Endothelial cell of hepatic sinusoid (primary cell): ENCODE measurements around the gene CAD.
"Not testable (repeated sequence)": the region's sequence is repeated elsewhere in the genome, so short reads cannot be mapped to it uniquely, and the experiment has no call there.

ENCODE experiments used
- in situ Hi-C: cut with HindIII; loops from 2 replicates; pipeline ENCODE4 v1.10.0; 2017; ENCODE audit warnings: low sequenced_read_pairs

The CAD gene

DNA sequence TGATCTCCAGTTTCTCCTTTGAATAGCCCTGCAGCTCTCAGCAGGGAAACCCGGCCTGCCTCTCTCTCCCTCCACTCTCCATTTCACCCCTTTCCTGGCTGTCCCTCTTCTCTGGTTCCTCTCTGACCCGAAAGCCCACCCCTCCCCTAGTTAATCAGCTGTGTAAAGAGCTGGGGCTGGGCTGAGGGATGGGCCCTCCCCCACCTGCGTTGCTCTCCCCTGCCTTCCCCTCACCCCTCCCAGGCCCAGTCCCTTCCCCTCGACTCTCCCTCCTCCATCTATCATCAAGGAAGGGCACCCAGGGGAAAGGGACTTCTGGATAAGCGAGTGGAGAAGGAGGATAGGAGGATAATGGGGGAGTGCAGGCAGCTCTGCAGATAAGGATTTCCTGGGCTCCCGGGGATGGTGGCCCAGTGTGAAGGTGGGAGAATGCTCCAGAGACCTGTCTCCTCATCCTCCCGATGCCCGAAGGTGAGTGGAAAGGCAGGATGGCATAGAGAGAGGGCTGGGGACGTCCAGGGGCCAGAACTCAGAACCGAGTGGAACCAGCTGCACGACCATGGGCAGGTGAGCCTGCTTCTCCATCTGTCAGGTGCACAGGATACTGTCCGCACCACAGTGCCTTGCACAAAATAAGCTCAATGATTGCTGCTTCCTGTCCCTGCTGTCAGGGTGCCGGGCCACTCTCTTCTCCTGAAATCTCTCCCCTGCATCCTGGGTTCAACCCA, 33.6 kb downstream of the CAD start:
- in situ Hi-C loops = no loop called here

DNA sequence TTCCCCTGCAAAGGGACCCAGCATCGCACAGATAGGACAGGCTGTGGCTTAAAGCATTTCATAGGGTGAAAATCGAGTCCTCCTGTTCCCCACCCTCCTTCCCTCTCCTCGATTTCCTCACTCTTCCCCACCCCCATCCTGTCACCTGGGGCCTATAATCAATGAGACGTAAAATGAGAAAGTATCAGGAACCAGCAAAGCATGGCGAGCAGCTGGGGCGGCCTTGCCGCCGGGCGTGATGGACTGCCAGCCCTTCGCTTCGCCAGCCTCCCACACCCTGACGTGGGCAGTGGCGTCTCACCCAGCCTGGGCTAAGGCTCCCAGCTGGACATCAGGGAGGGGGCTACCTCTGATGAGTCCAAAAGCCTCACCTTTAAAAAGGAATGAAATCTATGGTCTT, 34.6 kb downstream of the CAD start:
- in situ Hi-C loops = no loop called here

DNA sequence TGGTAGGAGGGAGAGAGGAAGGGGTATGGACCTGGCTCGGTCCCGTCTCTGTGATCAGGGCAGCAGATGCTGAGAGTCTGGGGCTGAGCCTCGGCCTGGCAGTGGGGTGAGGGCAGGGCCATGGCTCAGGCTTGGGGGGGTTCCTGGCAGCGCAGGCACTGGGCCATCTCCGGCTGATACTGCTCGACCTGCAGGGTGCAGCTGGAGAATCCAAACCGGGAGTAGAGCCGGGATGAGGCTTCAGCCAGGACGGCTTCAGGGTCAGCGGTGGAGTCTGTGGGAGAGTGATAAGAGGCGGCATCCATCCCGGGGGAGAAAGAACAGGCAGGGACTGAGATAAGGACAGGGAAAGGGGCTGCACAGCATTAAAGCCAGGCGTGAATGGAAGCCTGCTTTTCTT, 38.0 kb downstream of the CAD start:
- in situ Hi-C loops = no loop called here

DNA sequence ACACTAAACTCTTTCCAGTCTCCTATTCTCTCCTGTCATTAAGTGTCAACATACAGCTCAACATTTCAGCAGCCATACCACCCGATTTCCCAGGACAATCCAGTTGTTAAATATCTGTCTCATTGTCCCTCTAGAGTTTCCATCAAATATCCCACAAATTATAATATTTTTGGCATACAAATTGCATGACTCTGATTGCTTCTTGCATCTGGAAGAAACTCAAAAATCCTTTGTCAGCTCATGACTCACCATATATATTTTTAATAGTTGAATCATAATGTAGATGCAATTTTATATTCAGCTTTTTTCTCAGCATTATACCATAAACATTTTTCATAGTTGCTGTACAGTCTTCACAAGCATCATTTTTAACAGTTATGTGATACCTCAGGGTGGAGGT, 38.5 kb downstream of the CAD start:
- in situ Hi-C loops = no loop called here

DNA sequence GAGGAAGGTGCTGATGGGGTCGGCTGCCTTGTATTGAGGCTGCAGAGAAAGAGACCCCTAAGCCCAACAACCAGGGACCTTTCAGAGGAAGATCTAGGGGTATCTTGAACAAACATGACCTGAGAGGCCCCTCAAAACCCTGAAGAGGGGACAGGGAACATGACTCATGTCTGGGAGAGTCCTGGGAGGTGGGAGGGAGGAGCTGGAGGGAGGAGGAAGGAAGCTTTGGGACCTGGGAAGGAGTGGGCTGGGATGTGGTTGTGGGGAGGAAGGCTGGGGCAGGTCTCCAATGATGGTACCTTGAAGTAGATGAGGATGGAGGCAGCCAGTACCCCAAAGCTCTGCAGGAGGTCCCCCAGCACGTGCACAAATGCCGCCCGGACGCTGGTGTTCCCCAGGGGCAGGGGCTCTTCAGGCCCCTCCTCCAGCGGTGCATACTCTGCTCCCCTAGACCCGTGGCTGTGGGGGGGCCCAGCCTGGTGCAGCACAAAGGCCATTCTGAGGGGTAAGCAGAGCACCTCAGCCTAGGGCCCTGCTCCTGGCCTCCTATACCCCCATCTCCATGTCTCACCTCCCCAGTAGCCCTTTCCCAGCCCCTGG, 39.8 kb downstream of the CAD start:
- in situ Hi-C loops = no loop called here

DNA sequence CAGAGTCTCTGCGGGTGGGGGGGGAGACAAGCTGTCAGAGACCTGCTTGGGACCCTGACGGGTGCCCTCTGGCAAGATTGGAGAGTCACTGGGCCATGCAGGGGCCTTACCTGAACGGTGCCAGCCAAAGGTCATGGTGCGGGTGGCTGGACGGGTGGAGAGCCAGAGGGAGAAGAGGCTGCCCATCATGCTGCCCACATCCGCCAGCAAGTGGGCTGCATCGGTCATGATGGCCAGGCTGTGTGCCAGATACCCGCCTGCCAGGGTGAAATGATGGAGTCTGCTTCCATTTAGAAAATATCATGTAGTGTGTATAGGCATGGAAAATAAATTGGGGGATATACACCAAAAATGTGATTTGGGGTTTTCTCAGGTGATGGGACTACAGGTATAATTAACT, 40.9 kb downstream of the CAD start:
- in situ Hi-C loops = no loop called here

DNA sequence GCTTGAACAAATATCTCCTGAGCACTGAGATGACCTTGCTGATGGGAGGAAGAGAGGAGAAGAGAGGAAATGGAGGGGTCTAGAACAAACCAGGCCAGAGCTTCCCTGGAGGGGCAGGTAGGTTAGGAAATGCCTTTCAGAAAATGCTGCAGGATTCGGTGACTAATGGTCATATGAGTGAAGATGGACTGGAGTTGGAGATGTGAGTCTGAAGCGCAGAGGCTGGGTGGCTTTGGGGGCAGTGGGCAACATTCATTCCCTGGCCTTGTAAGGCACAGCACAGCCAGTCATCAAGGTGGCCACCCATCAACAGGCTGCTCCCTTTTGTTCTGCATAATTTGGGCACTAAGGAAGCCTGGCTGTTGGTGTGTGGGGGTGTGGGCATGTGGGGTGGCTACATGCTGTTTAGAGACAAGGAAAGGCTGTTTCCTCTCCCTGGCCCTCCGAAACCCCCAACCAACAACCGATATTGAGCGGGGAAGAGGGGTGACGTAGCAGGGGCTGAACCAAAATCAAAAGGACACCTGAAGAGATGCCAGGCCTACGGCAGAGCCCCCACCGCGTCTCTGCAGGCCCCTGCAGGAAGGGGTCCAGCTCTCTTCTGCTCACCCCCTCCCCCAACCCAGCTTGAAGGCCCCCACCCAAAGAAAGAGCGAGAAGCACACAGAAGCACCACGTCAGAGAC, 44.2 kb downstream of the CAD start:
- in situ Hi-C loops = no loop called here

DNA sequence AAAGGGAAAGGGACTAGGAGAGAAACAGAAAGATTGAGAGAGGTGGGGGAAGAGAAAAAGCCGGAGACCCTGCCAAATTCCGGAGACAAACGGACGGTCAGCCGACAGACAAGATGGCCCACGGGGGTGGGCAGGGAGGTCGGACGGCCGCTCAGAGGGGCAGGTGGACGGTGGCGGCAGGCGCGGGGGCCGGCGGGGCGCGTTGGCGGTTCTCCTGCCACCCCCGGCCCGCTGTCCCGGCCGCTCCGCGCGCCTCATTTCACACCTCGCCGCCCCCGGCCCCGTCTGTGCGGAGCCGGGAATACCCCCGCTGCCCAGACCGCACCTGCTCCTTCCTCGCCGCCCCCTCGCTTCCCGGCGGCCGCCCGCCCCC, 44.7 kb downstream of the CAD start:
- in situ Hi-C loops = no loop called here

DNA sequence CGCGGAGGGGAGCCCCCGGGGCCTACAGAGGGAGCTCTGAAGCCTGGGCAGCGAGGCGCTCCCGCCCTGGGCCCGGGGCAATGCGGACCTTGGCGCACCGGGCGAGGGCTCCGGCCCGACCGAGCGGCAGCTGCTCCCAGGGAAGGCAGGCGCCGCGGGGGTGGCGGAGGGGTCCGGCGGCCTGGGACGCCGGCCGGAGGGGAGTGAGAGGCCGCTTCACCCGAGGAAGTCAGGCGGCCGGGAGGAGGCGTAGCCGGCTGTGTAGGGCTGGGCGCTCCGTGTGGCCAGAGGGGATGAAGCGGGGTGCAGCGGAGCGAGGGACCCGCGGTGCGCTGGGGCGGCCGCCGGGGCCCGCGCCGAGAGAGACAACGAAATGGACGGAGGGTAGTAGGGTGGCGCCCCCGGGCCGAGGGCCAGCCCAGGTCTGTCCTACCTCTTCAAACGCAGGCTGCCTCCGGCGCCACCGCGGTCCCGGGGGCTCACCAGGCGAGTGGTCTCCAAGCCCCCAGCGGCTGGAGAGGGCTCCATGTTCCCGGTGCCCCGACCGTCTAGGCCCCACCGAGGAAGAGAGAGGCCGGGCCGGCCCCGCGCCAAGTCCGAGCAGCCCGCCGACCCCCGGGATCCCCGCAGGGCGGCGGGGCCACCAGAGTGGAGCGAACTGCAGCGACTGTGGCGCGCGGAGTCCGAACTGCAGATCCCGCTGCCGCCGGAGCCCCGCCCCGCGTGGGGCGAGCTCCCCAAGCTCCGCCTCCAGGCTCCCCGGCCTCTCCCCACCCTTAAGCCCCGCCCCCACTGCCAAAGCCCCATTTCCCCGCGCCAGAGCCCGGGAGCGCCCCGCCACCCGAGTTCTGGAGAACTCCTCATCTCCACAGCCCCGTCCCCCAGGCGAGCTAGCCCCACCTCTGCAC, 45.5 kb downstream of the CAD start, which contains the start of gene SLC30A3:
TSS of gene SLC30A3 (minus strand) at position 669 of the 908 bp plus-strand sequence. CDS start at position 528, 141 bp downstream.
- in situ Hi-C loops = no loop called here

DNA sequence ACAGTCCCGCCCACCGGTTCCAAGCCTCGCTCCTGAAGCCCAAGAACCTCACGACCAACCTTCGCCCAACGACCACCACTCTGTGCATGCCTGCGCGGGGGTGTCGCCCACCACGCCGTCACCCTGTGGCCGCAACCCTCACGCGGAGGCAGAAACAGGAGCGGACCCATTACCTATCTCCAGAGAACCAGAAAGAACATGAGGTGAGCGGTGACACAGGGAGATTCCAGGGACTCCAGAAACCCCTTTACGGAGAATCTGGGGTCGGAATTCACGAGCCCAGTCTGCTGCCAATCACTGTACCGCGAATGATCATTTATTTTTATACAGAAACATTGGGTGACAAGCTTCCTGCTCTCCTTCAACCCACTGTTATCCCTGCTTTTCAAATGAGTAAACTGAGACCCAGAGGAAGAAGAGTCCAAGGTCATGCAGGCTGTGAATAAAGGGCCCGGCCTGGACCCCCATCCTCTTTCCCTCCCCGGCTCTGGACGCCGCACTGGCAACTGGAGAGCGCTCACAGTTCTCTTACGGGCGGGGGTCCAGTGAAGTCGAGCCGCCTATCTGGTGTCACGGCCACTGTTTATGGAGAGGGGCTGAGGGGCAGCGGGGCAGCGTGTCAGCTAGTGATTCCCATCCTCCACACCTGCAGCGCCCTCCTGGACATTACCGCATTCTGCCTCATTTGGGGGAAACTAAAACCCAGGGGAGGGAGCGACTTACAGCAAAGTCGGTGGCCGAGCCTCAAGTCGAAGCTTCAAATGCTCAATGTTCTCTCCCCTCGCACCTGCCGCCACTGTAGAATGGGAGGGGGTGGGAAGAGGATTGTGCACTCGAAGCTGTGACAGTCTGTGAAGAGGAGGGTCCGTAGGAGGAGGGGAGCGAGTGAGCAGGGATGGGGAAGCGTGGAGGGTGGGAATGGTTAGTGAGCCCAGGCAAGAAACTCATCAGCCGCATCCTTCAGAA, 46.4 kb downstream of the CAD start:
- in situ Hi-C loops = no loop called here

DNA sequence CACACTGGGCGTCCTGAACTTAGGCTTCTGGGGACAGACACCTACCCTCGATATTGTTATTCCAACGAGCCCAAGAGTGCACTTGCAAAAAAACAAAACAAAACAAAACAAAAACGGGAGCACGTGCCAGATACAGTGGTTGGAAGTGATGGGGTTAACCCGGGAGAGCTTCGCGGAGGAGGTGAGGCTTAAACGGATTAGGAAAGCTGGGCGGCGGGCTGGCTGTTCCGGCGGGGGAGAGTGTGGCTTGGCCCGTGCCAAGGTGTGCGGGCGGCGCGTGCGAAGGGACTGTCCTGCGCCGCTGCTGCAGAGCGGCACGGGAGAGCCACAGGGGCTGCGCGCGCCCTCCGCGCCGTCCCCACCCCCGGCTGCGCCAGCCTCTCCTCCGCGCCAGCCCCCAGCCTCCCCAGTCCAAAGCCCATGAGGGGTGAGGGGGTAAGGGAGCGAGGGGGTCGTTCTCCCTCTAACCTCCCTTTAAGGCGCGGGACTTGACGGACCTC, 47.1 kb downstream of the CAD start:
- in situ Hi-C loops = no loop called here

DNA sequence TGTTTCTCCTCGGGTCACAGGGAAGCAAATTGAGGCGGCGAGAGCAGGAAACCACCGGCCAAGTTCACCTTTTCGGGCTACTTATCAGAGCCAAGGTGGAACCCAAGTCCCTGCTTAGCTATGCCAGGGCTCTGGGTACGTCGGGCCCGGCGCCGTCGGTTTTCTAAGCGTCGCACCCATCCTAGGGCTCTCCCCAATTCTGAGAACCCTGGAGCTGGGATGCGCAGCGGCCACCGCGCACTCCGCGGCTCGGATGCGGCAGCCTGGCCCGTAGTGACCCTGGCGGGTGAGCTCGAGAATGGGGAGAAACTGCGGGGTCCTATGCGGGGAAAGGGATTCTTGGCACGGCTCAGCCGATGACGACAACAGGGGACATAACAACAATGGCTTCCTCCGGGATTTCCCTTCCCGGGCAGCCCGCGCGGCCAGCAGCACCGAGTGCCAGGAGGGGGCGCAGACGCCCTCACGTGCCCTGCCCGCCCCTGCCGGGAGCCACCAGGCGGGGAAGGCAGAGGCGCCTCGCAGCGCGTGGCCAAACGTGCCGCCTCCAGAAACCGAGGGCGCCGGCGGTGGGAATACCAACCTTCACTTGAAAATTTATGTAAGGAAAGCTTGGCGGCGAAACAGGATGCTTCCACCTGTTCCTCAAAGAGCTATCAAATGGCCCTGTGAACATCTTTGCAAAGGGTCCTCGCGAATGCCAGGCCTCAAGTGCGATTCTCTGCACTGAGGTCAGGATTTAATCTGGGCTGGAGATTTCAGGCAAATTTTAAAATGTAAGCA, 47.8 kb downstream of the CAD start:
- in situ Hi-C loops = no loop called here

DNA sequence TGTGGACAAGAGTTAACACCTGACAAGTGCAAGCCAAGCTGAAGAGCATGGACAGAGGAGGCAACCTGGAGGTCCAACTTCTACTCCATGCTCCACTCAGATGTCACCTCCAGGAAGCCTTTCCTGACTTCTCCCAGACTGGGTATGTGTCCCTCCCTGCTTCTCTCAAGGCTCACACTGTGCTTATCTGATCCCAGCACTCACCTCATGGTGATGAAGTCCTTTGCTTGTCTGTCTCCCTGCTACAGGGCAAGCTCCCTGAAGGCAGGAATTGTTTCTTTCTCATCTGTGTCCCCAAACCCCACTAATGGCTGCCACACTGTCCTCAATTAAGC, 48.3 kb downstream of the CAD start:
- in situ Hi-C loops = no loop called here

DNA sequence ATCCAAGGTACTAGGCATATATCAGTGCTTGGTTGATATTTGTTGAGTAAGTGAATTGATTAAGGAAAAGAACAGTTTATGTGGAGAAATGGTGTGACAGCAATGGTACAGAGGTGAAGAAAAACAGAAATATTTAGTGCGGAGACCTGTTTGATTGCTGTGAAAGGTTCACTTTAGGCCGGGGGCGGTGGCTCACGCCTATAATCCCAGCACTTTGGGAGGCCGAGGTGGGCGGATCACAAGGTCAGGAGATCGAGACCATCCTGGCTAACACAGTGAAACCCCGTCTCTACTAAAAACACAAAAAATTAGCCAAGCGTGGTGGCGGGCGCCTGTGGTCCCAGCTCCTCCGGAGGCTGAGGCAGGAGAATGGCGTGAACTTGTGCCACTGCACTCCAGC, 51.1 kb downstream of the CAD start:
- in situ Hi-C loops = not testable (repeated sequence)

DNA sequence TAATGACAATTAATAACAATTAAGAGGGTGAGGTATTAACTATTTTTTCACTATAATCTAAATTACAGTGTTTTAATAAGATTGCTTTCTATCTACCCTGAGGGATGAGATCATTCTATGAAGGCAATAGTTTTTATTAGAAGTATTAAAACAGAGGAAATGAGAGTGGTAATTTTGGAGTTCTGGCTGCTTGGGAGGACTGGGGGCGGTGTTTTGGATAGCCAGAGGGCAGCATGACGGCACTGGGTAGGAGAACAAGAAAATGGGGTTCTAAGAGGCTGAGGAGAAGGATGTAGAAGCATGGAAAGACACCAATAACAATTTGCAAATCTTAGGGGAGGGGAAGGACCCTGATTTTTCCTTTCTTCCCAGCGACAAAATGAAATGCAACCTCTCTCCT, 53.0 kb downstream of the CAD start:
- in situ Hi-C loops = no loop called here

DNA sequence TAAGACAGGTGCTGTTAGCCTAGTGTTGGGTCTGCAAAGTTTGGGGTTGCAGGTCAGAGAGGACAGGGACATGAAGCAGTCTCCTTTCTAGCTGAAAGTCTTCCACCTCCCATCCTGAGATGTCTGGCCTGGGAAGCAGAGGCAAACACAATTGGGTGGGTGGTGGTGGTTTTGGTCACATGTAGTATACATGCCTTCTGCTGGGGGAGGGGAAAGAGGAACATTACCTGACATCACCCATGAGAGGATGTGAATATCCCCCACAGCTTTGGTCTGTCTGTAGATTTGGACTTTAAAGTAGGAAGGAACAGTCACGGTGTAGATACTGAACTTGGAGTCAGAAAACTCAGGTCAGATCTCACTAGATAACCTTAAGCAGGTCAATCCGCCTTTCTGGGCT, 53.5 kb downstream of the CAD start:
- in situ Hi-C loops = no loop called here

DNA sequence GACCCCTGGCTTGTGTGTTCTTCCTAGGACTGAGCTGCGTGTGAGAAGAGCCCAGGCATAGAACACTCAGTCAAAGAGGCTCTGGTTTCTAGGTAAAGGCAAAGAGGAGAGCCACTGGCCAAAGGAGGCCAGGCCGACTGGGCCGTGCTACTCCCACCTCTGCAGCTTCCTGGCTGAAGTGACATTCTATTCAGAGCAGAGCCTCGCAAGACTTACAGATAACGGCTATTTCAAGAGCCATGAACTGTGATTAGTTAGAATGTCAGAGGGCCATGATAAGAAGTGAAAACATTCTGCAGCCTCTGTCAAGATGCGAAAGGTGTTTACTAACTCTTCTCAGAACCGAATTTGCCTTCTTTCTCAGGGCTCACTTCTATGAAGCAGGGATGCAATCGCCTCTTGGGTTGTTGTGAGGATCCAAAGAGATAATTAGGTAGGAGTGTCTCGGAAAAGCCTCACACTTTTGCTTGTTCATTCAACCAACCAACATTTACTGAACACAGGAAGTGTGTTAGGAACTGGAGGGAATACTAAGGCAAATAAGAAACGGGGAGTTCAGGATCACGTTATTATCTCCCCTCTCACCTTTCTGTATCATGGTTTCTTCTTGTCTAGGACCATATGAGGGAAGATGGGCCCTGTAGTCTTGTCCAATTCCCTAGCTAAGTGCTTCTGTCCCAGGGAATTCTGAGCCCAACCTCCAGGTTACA, 54.6 kb downstream of the CAD start:
- in situ Hi-C loops = no loop called here
